Transverse colon (tissue), 4 donors: ENCODE data around the gene PLPPR2.
"Not testable (repeated sequence)": the region's sequence is repeated elsewhere in the genome, so short reads cannot be mapped to it uniquely, and the experiment has no call there.

ENCODE experiments used
- CTCF ChIP-seq, 5 experiments: fragments of 200-600 bp in 3 of 5; fragments of 450-650 bp in 2 of 5; sonication (generic) in 3 of 5; IDR thresholded peaks; 1 replicate in 2 of 5; 2 replicates in 3 of 5; pipeline ENCODE4 v1.5.1; 2016 to 2017; ENCODE audit warnings: antibody characterized with exemption in 5 of 5, inconsistent platforms in 3 of 5, mild to moderate bottlenecking in 2 of 5, moderate library complexity in 1 of 5
- EP300 ChIP-seq: sonication (generic); formaldehyde crosslinking; IDR thresholded peaks from one replicate; pipeline ENCODE4 v1.6.1; 2017; ENCODE audit warnings: antibody characterized with exemption, low read depth
- POLR2A ChIP-seq: fragments of 450-650 bp; IDR thresholded peaks from one replicate; pipeline ENCODE4 v1.6.1; 2016; ENCODE audit warnings: antibody characterized with exemption, mild to moderate bottlenecking, moderate library complexity
- POLR2AphosphoS5 ChIP-seq, 3 donors: sonication (generic); formaldehyde crosslinking; IDR thresholded peaks; one replicate each; pipeline ENCODE4 v1.6.1; 2016; ENCODE audit warnings: antibody characterized with exemption in 3 of 3

- not testable (repeated sequence) for TF ChIP-seq CTCF (IDR thresholded peaks at IDR 0.05); EP300; POLR2A; POLR2AphosphoS5 (IDR thresholded peaks at IDR 0.05)
These were observed 1.1 kb upstream of the PLPPR2 start for GRCh38 chr19:11354102-11354501.
